ENCODE results near the gene GSN.

GSN gene

GRCh38 chr9:121234832-121235161 is 33.2 kb upstream of the GSN start:
- no peak for DNase-seq (ENCODE audit: low read depth in 2 of 2)
- H3K4me3 ChIP-seq (replicated peaks in 1 of 2; ENCODE audit: low read depth in 2 of 2, low read length in 2 of 2) = no peak overlapping the region
- no peak for TF ChIP-seq CTCF (IDR thresholded peaks at IDR 0.05; ENCODE audit: low read depth, low read length)

- H3K4me3 ChIP-seq (replicated peaks in 1 of 2; ENCODE audit: low read depth in 2 of 2, low read length in 2 of 2) = no peak overlapping the region
- TF ChIP-seq CTCF (IDR thresholded peaks at IDR 0.05; ENCODE audit: low read depth, low read length) = no peak
- no peak for DNase-seq (ENCODE audit: low read depth in 2 of 2)
Observed at GRCh38 chr9:121235512-121235911, 32.5 kb upstream of the GSN start.

GRCh38 chr9:121237916-121238315 is 30.0 kb upstream of the GSN start:
- DNase-seq (ENCODE audit: low read depth in 2 of 2) = no peak
- no peak overlapping the region for H3K4me3 ChIP-seq (replicated peaks in 1 of 2; ENCODE audit: low read depth in 2 of 2, low read length in 2 of 2)
- TF ChIP-seq CTCF (IDR thresholded peaks at IDR 0.05; ENCODE audit: low read depth, low read length) = no peak

- no peak for DNase-seq (ENCODE audit: low read depth in 2 of 2)
- TF ChIP-seq CTCF (IDR thresholded peaks at IDR 0.05; ENCODE audit: low read depth, low read length) = no peak
Observed at GRCh38 chr9:121239071-121239470, 28.9 kb upstream of the GSN start.

GRCh38 chr9:121239851-121240250 is 28.1 kb upstream of the GSN start:
- TF ChIP-seq CTCF (IDR thresholded peaks at IDR 0.05; ENCODE audit: low read depth, low read length) = no peak
- H3K4me3 ChIP-seq (replicated peaks in 1 of 2; ENCODE audit: low read depth in 2 of 2, low read length in 2 of 2) = no peak overlapping the region
- no peak for DNase-seq (ENCODE audit: low read depth in 2 of 2)

More at GRCh38 chr9:121239071-121239470, 28.9 kb upstream of the GSN start:
- H3K4me3 ChIP-seq (replicated peaks in 1 of 2; ENCODE audit: low read depth in 2 of 2, low read length in 2 of 2) = no peak overlapping the region

GRCh38 chr9:121240472-121241135 is 27.4 kb upstream of the GSN start:
- no peak overlapping the region for H3K4me3 ChIP-seq (replicated peaks in 1 of 2; ENCODE audit: low read depth in 2 of 2, low read length in 2 of 2)
- no peak for DNase-seq (ENCODE audit: low read depth in 2 of 2)
- TF ChIP-seq CTCF (IDR thresholded peaks at IDR 0.05; ENCODE audit: low read depth, low read length) = no peak

Measured in cardiac fibroblast (primary cell).